Camera-type eye (tissue), 1 donor: ENCODE results near the gene CYTH3. TPM values are rescaled to one million over a fixed set of nuclear protein-coding genes. Genes with fewer than 3 reads are reported as not detected.

Experiments used
- total RNA-seq: library from RNA; depleted of rRNA; stranded (reverse); fragments of >200 nt; gene quantifications from one replicate; pipeline ENCODE4 v1.2.3, GENCODE V29; 2014

Gene CYTH3, protein sequence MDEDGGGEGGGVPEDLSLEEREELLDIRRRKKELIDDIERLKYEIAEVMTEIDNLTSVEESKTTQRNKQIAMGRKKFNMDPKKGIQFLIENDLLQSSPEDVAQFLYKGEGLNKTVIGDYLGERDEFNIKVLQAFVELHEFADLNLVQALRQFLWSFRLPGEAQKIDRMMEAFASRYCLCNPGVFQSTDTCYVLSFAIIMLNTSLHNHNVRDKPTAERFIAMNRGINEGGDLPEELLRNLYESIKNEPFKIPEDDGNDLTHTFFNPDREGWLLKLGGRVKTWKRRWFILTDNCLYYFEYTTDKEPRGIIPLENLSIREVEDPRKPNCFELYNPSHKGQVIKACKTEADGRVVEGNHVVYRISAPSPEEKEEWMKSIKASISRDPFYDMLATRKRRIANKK
- total RNA-seq: 49.1 TPM

DNA sequence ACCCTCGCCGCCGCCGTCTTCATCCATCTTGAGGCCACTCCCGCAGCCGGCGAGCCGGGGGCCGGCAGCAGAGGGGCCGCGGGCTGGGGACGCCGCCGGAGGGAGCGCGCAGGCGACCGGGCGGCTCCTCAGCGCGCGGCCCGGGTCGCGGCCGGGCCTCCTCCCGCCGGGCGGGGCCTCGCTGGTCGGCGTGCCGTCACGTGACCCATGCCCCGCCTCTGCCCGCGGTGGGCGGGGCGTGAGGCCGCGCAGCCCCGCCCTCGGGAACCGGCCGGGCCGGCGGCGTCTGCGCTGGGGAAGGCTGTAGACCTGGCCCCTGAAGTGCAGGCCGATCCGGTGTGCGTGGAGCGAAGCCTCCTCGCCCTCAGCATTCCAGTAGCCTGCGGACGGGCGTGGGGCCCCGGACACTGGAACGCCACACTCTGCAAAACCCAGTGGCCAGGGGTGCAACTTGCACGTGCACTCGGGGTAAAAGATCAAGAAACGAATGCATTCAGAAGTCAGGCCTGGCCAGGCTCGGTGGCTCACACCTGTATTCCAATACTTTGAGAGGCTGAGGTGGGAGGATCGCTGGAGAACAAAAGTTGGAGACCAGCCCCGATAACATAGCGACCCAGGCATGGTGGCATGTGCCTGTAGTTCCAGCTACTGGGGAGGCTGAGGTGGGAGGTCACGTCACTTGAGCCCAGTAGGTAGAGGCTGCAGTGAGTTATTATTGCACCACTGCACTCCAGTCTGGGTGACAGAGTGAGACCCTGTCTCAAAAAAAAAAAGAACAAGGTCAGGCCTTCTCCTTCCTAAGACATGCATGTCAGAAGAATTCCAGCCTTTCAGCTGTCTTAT lies at the start of gene CYTH3:
Gene CYTH3 (minus strand): TSS at position 144 of the 843 bp plus-strand sequence. CDS start 117 bp downstream, at position 27.

Other genes with a start within 250 kb of the CYTH3 start
- gene ANKRD61, start 241.2 kb downstream of the CYTH3 start, total RNA-seq: not detected
- gene EIF2AK1, start 213.4 kb downstream of the CYTH3 start, total RNA-seq: 261 TPM
- gene USP42, start 167.7 kb downstream of the CYTH3 start, total RNA-seq: 15.7 TPM
- 32.1 TPM for gene FAM220A, start 76.3 kb upstream of the CYTH3 start, total RNA-seq
- 69.2 TPM for gene RAC1, start 101.9 kb upstream of the CYTH3 start, total RNA-seq
- gene DAGLB, start 175.3 kb upstream of the CYTH3 start, total RNA-seq: 34.4 TPM
- 132 TPM for gene KDELR2, start 211.5 kb upstream of the CYTH3 start, total RNA-seq